SH-SY5Y (cell line): Measurements from ENCODE around the gene CHURC1.

ENCODE experiments used
- GATA2 ChIP-seq: IDR thresholded peaks from 2 replicates; pipeline ENCODE4 v1.6.1; 2011; ENCODE audit warnings: mild to moderate bottlenecking, low read depth, low read length
- GATA3 ChIP-seq: IDR thresholded peaks from 2 replicates; pipeline ENCODE4 v1.6.1; 2011; ENCODE audit warnings: low read depth, mild to moderate bottlenecking, low read length, moderate library complexity

Gene CHURC1

DNA sequence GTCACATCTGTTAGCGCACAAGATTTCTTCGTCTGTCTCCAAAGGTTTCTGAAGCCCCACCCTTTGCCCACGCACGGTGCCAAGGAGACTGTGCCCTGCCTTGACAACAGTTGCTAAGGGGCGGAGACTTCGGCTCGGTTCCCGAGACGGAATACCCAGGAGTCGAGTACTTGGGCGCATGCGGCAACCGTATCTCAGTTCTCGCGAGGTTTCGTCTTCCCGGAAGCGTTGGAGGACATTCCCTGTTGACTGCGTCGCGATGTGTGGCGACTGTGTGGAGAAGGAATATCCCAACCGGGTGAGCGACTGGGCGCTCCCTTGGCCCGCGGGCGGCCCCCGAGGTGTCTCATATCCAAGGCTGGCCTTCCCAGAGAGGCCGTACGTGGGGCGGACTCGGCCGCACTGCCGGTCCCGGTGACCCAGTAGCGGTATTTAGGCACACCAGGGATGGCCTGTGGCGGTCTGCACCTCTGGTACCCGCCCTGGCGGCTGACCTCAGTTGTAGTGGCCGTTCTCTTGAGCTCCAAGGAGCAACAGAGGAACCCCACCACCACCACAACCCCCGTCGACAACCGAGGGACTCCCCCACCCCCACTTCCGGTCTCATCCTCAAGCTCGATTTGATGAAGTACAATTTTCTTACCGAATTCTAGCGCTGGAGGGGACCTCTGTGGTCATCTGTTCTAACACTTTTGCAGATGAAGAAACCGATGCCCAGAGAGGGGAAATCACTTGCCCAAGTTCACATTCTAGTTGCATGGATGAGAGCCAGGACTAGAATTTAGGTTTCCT is at the start of gene CHURC1:
CHURC1 (plus strand) TSS at position 219 of the 792 bp plus-strand sequence; CDS start at position 260, 41 bp downstream.
- no peak for TF ChIP-seq GATA3
- TF ChIP-seq GATA2: no peak

DNA sequence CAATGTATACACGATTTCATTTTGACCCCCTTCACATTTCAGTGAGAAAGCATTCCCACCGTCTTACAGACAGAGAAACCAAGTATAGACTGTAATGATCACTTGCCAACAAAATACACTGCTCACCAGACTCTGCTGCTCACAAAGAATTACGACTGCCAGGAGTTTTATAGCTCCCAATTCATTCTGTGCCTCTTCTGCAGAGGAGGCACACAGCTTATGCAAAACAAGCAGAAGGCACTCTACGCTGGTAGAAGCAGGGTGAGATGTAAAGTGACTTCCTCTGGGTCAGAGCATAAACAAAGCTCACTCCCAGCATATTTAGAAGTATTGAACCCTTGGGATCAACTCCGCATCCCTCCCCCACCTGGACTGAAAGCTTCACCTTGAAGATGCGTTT is 49.1 kb upstream of the CHURC1 start:
- no peak for TF ChIP-seq GATA3

DNA sequence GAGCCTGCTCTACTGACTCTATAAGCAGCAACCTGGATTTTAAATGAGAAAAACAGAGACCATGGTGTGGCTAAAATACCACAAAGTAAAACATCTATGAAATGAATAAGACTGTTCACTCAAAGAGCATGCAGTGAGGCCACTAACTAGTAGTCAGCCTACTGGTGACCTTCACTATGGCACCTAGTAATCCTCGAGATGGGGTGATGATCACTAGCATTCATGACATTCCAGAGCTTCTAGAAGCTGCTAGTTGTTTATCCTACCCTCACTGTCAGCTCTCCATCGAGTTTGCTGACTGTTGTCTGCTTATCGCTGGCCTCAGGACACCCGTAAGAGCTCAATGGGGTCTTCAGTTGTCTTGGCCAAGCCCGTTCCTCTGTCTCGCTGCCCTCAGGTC is 48.3 kb upstream of the CHURC1 start:
- TF ChIP-seq GATA3 (no peak), GATA2 (no peak)

DNA sequence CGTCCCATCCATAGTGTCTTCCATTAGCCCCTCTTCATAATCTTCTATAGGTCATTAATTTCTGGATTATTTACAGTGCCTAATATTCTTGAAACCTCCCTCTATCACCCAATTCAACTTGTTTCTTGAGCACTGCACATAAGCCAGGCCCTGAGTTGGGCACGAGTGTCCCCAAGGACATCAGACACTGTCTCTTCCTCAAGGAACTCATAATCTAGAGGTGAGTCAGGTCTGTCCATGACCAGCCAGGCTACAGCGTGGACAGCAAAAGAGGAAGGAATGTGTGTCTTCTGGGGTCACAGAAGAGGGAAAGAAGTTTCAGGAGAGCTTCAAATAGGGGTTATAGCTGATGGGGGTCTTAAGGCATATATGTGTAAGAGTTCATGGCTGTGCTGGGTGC is 47.1 kb upstream of the CHURC1 start:
- TF ChIP-seq GATA2 (no peak), GATA3 (no peak)

DNA sequence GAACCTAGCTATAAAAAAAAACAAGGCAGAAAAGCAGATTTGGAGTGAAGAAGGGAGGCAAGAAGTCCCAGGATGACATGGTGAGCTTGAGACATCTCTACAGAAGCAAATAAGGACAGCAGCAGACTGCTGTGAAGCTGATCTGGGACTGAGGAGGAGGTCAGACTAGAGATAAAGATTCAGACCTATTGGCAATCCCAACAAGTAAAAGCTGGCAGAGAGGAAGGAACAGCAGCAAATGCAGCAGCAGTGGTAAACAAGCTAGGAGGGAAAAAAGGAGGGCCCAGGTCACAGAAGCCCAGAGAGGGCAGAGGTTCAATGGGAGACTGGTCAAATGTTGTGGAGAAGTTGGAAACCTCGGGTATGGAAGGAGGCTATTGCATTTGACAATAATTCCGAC is 45.9 kb upstream of the CHURC1 start:
- TF ChIP-seq GATA3: no peak
- no peak for TF ChIP-seq GATA2

DNA sequence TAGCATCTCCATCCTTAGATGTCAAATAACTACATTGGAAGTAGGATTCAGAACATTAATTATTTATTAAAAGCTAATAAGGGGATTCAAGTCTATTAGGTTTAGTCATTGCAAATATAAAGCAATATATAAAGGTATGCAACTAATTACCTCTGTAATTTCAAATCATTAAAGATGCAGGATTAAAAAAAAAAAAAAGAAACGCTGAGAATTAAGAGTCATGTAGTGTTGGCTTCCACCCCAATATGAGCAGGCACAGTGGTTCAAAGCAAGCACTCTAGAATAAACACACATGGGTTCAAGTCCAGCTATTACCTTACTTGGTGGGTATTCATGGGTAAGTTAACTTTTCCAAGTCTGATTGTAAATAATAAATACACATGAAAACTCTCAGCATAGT is 45.4 kb upstream of the CHURC1 start:
- no peak for TF ChIP-seq GATA2
- TF ChIP-seq GATA3: no peak

DNA sequence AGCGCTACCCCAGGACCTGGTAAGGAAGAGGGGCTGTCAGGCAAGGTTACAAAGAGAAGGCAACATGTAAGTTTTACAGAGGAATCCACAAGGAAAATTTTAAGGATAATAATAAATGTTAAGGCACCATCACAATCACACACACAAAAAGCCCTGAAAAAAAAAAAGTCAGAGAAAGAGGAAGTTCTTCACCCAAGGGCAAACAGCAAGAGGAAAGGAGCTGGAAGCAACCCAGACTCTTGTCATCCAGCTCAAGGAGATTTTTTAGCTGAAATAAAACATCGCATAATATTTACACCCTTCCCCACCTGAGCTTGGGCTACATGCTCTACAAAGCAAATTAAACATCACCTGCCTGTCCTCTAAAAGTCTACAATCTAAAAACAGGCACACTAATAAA is 44.1 kb upstream of the CHURC1 start:
- TF ChIP-seq GATA2 (no peak), GATA3 (no peak)

DNA sequence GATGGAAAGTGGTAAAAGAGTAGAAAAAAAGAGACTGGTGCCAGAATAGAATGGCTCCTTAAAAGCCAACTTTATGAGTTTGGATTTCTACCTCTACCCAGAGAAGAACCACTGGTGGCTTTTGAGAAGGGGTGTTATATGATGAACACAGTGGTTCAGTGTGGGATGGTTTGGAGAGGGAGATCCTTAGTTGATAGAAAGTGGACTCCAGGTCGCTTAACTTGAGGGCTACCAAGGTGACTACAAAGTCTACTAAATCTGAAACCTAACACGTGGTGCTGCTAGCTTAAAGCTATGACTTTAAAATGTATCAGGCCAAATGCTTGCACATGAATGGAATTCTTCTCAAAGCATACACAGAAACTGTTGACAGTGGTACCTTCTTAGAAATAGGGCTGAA is 42.9 kb upstream of the CHURC1 start:
- TF ChIP-seq GATA3: no peak
- no peak for TF ChIP-seq GATA2

DNA sequence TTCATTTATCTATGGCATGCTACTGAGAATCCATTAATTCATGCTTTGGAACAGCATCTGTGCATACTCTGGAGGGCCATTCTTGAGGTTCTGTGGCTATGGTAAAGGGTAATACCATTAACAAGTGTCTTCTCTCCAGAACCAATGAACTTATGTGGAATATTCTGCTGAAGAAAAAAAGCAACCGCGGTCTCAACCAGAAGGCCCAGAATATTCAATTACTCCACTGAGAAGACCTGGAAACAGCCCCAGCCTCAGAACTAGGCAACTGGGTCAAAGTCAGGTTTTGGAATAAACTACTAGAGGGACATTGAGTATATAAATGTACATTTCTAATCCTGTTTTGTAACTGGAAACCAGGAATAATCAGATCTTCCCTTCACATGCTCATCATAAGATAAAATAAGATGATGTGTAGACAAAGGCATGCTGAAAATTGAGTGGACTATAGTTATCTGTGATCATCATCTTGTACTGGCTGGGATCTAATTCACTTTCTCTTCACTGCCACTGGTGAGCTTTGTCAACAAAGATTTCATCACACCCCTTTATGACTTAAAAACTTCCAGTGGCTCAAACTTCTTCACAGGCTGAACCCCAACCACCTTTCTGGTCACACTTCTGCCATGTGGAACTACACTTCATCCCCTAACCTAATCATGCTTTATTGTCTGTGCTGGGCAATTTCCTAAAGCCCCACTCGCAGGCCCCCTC is 40.6 kb upstream of the CHURC1 start:
- no peak for TF ChIP-seq GATA3
- TF ChIP-seq GATA2: no peak

DNA sequence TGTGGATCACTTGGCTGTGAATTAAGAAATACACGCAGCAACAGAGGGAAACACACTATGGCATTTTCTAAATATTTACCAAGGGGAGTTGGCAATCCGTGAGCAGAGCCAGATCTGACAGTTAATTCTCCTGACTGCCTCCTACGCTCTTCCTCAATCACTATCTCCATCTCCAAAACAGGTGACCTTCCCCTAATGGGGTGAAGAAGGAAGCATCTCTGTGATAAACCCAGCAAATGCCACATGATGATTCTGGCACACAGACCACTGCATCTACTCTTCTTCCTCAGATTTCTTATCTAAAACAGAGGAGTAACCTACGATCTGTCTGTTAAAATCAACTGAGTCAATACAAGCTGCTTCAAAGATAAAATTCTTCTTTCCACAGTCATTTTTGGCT is 38.9 kb upstream of the CHURC1 start:
- TF ChIP-seq GATA3: no peak
- TF ChIP-seq GATA2: no peak

DNA sequence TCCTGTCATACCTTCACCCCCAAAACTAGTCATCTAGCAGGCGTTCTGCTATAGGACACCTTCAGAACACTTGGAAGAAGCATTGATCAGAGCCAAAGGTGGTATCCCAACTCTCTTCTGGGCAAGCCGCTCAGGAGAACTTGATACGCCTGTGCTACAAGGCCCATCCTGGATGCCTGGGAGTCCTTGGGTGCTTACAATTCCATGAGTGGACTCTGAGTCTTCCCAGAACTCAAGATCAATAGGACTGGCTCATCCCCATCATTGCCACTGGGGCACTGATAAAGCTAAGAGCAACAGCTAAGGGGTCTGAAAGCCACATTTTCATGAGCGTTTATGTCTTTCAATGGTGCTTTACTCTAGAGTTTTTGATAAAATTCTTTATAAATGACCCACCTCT is 36.4 kb upstream of the CHURC1 start:
- TF ChIP-seq GATA2 (no peak), GATA3 (no peak)

DNA sequence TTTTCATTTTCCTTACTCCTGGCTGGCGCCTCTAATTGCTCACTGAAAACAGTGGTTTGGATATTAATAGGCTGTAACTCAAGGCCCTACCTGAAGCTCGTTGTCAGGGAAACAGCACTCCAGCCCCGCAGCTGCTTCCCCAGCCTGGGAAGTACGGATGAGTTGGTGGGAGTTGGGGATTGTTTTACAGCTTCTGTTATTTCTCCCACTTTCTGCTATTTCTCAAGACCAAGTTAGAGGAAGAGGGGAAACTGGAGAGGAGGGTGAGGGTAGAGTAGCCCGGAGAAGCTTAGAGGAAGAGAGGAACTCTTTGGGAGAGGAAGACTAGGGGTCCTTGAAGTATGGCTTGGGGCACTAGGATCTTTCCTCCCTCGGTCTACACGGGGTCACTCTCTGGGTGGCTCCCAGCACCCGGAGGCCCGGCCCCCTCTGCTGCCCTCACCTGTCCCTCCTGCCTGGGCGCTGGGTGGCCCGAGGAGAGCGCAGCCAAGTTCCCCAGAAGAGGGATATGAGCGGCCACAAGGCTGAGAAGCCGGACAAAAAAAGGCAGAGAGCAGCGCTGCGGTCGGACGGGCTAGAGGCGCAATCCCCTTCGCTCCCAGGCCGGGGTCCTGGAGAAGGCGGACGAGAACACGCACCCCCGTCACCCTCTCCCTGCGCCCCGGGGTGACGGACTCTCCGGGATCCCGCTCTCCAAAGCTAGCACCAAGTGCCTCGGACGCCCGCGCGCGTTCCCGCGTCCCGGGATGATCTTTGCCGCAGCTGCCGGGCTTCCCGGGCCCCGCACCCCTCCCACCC is 35.2 kb upstream of the CHURC1 start:
- TF ChIP-seq GATA3 (no peak), GATA2 (no peak)

DNA sequence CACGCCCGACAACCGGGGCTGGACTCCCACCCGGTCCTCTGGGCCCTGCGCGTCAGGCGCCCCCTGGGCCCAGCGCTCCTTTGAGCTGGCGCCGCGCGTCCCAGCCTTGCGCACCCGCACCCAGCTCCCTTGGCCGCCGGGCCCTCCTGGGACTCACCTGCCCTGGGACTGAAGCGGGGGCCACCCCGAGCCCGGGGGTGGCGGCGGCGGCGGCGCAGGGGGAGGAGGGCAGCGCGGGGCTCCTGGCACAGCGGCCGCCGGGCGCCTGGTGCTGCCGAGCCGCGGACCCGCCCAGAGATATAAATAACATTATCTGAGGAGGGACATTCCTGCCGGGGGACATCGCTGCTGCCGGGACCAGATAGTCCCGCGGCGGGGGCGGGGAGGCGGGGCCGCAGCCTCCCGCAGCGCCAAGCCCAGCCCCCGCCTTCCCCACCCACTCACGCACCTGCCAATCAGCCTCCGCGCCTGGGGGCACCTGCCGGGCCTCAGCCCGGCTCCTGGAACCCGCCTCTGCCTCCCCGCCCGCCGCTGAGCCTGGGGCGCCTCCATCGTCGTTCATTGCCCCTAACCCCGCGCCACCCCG is 34.5 kb upstream of the CHURC1 start, which contains the start of gene SPTB:
SPTB (minus strand) TSS at position 273 of the 586 bp plus-strand sequence. CDS start 56,813 bp downstream, outside the sequence.
- TF ChIP-seq GATA2 (no peak), GATA3 (no peak)

DNA sequence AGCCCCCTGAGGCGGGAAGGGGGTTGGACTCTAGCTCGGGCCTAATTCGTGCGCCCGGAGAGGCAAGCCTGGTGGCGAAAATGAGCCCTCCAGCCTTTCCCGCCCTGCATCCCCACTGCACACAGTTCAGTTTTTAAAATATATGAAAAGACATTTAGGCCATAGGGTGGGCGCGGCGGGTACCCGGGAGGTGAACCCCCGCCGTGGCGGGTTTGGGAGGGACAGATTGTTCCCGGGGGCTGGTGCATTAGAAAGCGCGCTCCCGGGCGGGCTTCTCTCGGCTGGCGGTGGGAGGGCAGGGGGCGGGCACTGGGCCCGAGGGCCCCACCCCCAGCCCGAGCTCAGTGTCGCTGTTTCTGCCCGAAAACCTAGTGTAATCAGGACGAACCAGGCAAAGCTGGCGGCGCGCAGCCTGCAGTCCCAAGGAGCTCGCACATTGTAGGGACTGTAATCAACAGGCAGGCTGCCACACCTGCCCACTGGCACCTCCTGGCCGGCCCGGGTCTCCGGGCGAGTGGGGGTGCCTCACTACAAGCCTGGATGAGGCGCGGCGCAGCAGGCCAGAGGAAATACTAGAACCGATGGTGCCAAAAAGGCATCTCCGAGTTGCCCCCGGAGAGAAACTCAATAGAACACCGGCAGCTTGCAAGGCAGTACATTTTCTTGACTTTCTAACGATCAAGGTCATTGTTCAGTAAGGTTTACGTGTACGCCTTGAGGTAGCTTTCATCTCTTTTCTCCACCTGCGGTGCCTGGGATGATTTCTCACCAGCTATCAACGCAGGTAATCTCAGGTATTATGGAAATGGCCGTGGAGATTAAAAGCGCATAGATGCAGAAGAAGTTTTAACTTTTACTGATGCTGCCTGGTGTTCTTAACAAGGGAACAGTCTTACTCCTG is 33.8 kb upstream of the CHURC1 start:
- TF ChIP-seq GATA3 (no peak), GATA2 (no peak)
